GM11168 (cell line): ENCODE measurements around the gene DPYSL4.

ENCODE experiments used
- in situ Hi-C: fragments of 300-500 bp; cut with MboI; formaldehyde crosslinking; loops from one replicate; pipeline ENCODE4 v1.12.0; 2022; ENCODE audit warnings: low sequenced_read_pairs; ENCODE audit not compliant: unreplicated experiment

The DPYSL4 gene

GRCh38 chr10:132236881-132237280 lies 50.1 kb downstream of the DPYSL4 start:
- in situ Hi-C loops, result no loop called here

- in situ Hi-C loops, result no loop called here
These were observed 50.6 kb downstream of the DPYSL4 start for GRCh38 chr10:132237396-132237795.

- in situ Hi-C loops, result no loop called here
These were observed 51.1 kb downstream of the DPYSL4 start for GRCh38 chr10:132237871-132238270.

GRCh38 chr10:132238371-132239125 lies 51.8 kb downstream of the DPYSL4 start:
- in situ Hi-C loops, result no loop called here

- in situ Hi-C loops, result no loop called here
These were observed 52.6 kb downstream of the DPYSL4 start for GRCh38 chr10:132239126-132240031.

GRCh38 chr10:132240156-132240555 lies 53.4 kb downstream of the DPYSL4 start:
- in situ Hi-C loops, result no loop called here

- in situ Hi-C loops, result no loop called here
These were observed 53.8 kb downstream of the DPYSL4 start for GRCh38 chr10:132240581-132240980.

GRCh38 chr10:132241086-132241485 lies 54.3 kb downstream of the DPYSL4 start:
- in situ Hi-C loops, result no loop called here

- in situ Hi-C loops, result no loop called here
These were observed 54.7 kb downstream of the DPYSL4 start for GRCh38 chr10:132241496-132241895.

GRCh38 chr10:132242103-132242840 lies 55.5 kb downstream of the DPYSL4 start:
- in situ Hi-C loops, result no loop called here

GRCh38 chr10:132243141-132243540 lies 56.4 kb downstream of the DPYSL4 start:
- in situ Hi-C loops, result no loop called here

- in situ Hi-C loops, result no loop called here
These were observed 56.9 kb downstream of the DPYSL4 start for GRCh38 chr10:132243626-132244025.

GRCh38 chr10:132245056-132245455 lies 58.3 kb downstream of the DPYSL4 start:
- in situ Hi-C loops, result no loop called here

GRCh38 chr10:132246296-132246695 lies 59.5 kb downstream of the DPYSL4 start:
- in situ Hi-C loops, result no loop called here

GRCh38 chr10:132247943-132248342 lies 61.2 kb downstream of the DPYSL4 start:
- in situ Hi-C loops, result no loop called here

GRCh38 chr10:132248455-132249225 lies 61.9 kb downstream of the DPYSL4 start:
- in situ Hi-C loops, result no loop called here

GRCh38 chr10:132249226-132249724 lies 62.5 kb downstream of the DPYSL4 start:
- in situ Hi-C loops, result no loop called here

GRCh38 chr10:132249824-132250375 lies 63.2 kb downstream of the DPYSL4 start:
- in situ Hi-C loops, result no loop called here
